ENCODE data around the gene RNF39. TPM values are rescaled to one million over a fixed set of nuclear protein-coding genes. Genes with fewer than 3 reads are reported as not detected.

The RNF39 gene
- total and polyA plus RNA-seq, 2 of the 13 experiments (the other 11 are each of a cell fraction or from before 2014, with no cell fraction given), result 0.13 to 1.8 TPM

DNA sequence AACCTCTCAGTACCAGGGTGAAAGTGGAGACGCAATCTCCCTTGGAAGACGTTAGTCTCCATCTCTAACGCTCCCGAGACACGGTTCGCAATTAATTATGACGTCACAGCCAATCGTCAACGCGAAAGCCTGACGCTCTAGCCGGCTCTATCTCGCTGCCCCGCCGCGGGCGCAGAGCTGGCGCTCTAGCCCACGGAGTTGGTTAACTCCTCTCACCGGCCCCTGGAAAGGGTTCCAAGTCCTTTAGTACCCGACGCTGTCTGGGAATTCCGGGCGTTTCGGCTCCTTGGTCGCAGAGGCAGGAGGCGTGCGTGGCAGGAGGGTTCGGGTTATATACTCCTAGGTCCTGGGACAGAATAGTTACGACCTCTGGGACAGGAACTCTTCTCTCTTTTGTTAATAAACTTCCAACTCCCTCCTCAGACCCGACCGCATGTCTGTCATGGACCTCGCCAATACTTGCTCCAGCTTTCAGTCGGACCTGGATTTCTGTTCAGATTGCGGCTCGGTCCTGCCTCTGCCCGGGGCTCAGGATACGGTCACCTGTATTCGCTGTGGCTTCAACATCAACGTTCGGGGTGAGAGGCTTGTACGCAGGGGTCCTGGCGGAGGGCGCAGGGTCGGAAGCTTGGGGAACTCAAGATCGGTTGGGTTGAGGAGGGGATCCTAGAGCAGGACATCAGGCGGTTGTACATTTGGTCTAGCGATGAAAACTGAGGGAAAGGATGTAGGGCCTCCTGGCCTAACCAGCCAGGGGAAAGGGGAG lies 14.3 kb downstream of the RNF39 start, which contains the start of gene POLR1H (continued):
- TF ChIP-seq CSRNP1 (CRISPR knock-in tag; IDR thresholded peaks at IDR 0.05) (peak; percentile 61; the same call in 1 of the 2 replicates), HNF4G (IDR thresholded peaks at IDR 0.05; ENCODE audit: borderline replicate concordance, low read depth, low read length) (peak; percentile 81), HNF4G (CRISPR knock-in tag; IDR thresholded peaks at IDR 0.05; ENCODE audit: borderline replicate concordance, low read depth) (peak; percentile 74; the same call in 1 of the 2 replicates), HNRNPK (IDR thresholded peaks at IDR 0.05; ENCODE audit: low read depth, low read length, poor library complexity, severe bottlenecking) (no peak), ZNF282 (IDR thresholded peaks at IDR 0.05; ENCODE audit: partially characterized antibody) (no peak), RARA (CRISPR knock-in tag; IDR thresholded peaks at IDR 0.05) (peak; percentile 33), SRY (CRISPR knock-in tag; IDR thresholded peaks at IDR 0.05) (no peak; the same call in none of the 2 replicates), ZNF615 (CRISPR knock-in tag; IDR thresholded peaks at IDR 0.05; ENCODE audit: borderline replicate concordance) (no peak), ZNF512B (CRISPR knock-in tag; IDR thresholded peaks at IDR 0.05; ENCODE audit: borderline replicate concordance) (no peak), ZNF597 (CRISPR knock-in tag; IDR thresholded peaks at IDR 0.05) (no peak), NCOA1 (CRISPR knock-in tag; IDR thresholded peaks at IDR 0.05) (no peak)
- TF ChIP-seq, protein P1, sequence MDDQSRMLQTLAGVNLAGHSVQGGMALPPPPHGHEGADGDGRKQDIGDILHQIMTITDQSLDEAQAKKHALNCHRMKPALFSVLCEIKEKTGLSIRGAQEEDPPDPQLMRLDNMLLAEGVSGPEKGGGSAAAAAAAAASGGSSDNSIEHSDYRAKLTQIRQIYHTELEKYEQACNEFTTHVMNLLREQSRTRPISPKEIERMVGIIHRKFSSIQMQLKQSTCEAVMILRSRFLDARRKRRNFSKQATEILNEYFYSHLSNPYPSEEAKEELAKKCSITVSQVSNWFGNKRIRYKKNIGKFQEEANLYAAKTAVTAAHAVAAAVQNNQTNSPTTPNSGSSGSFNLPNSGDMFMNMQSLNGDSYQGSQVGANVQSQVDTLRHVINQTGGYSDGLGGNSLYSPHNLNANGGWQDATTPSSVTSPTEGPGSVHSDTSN (CRISPR knock-in tag; IDR thresholded peaks at IDR 0.05; ENCODE audit: borderline replicate concordance), result peak; percentile 77; the same call in 1 of the 2 replicates
- TF ChIP-seq, protein P2, sequence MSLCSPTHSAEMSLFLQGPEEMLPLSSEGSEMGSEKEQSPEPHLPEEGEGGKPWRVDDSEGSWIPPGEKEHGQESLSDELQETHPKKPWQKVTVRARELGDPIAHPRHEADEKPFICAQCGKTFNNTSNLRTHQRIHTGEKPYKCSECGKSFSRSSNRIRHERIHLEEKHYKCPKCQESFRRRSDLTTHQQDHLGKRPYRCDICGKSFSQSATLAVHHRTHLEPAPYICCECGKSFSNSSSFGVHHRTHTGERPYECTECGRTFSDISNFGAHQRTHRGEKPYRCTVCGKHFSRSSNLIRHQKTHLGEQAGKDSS (CRISPR knock-in tag; IDR thresholded peaks at IDR 0.05; ENCODE audit: borderline replicate concordance, low read depth), result peak; percentile 34; the same call in 1 of the 2 replicates
- TF ChIP-seq, protein P3, sequence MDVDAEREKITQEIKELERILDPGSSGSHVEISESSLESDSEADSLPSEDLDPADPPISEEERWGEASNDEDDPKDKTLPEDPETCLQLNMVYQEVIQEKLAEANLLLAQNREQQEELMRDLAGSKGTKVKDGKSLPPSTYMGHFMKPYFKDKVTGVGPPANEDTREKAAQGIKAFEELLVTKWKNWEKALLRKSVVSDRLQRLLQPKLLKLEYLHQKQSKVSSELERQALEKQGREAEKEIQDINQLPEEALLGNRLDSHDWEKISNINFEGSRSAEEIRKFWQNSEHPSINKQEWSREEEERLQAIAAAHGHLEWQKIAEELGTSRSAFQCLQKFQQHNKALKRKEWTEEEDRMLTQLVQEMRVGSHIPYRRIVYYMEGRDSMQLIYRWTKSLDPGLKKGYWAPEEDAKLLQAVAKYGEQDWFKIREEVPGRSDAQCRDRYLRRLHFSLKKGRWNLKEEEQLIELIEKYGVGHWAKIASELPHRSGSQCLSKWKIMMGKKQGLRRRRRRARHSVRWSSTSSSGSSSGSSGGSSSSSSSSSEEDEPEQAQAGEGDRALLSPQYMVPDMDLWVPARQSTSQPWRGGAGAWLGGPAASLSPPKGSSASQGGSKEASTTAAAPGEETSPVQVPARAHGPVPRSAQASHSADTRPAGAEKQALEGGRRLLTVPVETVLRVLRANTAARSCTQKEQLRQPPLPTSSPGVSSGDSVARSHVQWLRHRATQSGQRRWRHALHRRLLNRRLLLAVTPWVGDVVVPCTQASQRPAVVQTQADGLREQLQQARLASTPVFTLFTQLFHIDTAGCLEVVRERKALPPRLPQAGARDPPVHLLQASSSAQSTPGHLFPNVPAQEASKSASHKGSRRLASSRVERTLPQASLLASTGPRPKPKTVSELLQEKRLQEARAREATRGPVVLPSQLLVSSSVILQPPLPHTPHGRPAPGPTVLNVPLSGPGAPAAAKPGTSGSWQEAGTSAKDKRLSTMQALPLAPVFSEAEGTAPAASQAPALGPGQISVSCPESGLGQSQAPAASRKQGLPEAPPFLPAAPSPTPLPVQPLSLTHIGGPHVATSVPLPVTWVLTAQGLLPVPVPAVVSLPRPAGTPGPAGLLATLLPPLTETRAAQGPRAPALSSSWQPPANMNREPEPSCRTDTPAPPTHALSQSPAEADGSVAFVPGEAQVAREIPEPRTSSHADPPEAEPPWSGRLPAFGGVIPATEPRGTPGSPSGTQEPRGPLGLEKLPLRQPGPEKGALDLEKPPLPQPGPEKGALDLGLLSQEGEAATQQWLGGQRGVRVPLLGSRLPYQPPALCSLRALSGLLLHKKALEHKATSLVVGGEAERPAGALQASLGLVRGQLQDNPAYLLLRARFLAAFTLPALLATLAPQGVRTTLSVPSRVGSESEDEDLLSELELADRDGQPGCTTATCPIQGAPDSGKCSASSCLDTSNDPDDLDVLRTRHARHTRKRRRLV (CRISPR knock-in tag; IDR thresholded peaks at IDR 0.05), result peak; percentile 83

Measured in HepG2 (cell line).